HepG2 (cell line): ENCODE data around the gene FAM83E. TPM values are rescaled to one million over a fixed set of nuclear protein-coding genes. Genes with fewer than 3 reads are reported as not detected.
A peak's percentile ranks its signal among the peaks of the same experiment; 100 is the strongest.

Experiments
- AKNA ChIP-seq: sonication (generic); formaldehyde crosslinking; IDR thresholded peaks from 2 replicates; pipeline ENCODE4 v1.4.0; 2020; ENCODE audit warnings: missing genetic modification reagents, borderline replicate concordance
- ATF7 ChIP-seq, 2 experiments: fragments of 450-650 bp in 1 of 2; sonication (generic) in 1 of 2; formaldehyde crosslinking in 1 of 2; IDR thresholded peaks; 2 replicates each; pipeline versions ENCODE4 v1.4.0 to v1.6.1; 2016 to 2020; ENCODE audit warnings: antibody characterized with exemption in 1 of 2, mild to moderate bottlenecking in 1 of 2, missing genetic modification reagents in 1 of 2
- HOXA5 ChIP-seq: sonication (generic); formaldehyde crosslinking; IDR thresholded peaks from 2 replicates; pipeline ENCODE4 v1.4.0; 2020; ENCODE audit warnings: missing genetic modification reagents
- NKX3-1 ChIP-seq: sonication (generic); formaldehyde crosslinking; IDR thresholded peaks from 2 replicates; pipeline ENCODE4 v1.5.0; 2020; ENCODE audit warnings: missing genetic modification reagents
- PPARG ChIP-seq: conservative IDR thresholded peaks from 2 replicates; pipeline ENCODE4 v1.6.1; 2016; ENCODE audit warnings: missing biosample characterization, missing genetic modification reagents
- SNAPC2 ChIP-seq: sonication (generic); formaldehyde crosslinking; IDR thresholded peaks from 2 replicates; pipeline ENCODE4 v1.8.1; 2022; ENCODE audit warnings: mild to moderate bottlenecking, missing genetic modification reagents
- SOX6 ChIP-seq, 2 experiments: fragments of 450-650 bp in 1 of 2; sonication (generic) in 1 of 2; formaldehyde crosslinking in 1 of 2; IDR thresholded peaks; 2 replicates each; pipeline versions ENCODE4 v1.4.0 to v1.6.1; 2017 to 2020; ENCODE audit warnings: antibody characterized with exemption in 1 of 2, mild to moderate bottlenecking in 1 of 2, missing genetic modification reagents in 1 of 2
- SP1 ChIP-seq, 2 experiments: fragments of 450-650 bp in 1 of 2; sonication (generic) in 1 of 2; formaldehyde crosslinking in 1 of 2; IDR thresholded peaks; 2 replicates each; pipeline versions ENCODE4 v1.4.0 to v1.6.1; 2016 to 2020; ENCODE audit warnings: missing genetic modification reagents in 1 of 2
- THAP11 ChIP-seq: IDR thresholded peaks from 2 replicates; pipeline ENCODE4 v1.6.1; 2016; ENCODE audit warnings: missing biosample characterization, missing genetic modification reagents
- ZBTB7B ChIP-seq: sonication (generic); formaldehyde crosslinking; IDR thresholded peaks from 2 replicates; pipeline ENCODE4 v1.4.0; 2020; ENCODE audit warnings: missing genetic modification reagents
- ZNF230 ChIP-seq: sonication (generic); formaldehyde crosslinking; IDR thresholded peaks from 2 replicates; pipeline ENCODE4 v1.4.0; 2020; ENCODE audit warnings: mild to moderate bottlenecking, missing genetic modification reagents
- ZNF687 ChIP-seq: sonication (generic); formaldehyde crosslinking; IDR thresholded peaks from 2 replicates; pipeline ENCODE4 v1.5.1; 2020; ENCODE audit warnings: mild to moderate bottlenecking, missing genetic modification reagents, moderate library complexity
- polyA plus RNA-seq, 8 experiments: library from polyadenylated mRNA; depleted of rRNA in 3 of 8; stranded (reverse) in 7 of 8; unstranded in 1 of 8; fragments of >200 nt; fragmentation: Illumina TruSeq in 4 of 8; extraction: Trizol in 4 of 8; gene quantifications; 2 replicates each; pipeline versions ENCODE4 v1.2.1 to v1.2.3, GENCODE V29; 2011 to 2016; ENCODE audit warnings: low read depth in 4 of 8, missing spikeins in 1 of 8, mixed read lengths in 1 of 8; ENCODE audit not compliant: insufficient read depth in 1 of 8
- total RNA-seq, 5 experiments: library from RNA; depleted of rRNA; stranded (reverse); fragments of >200 nt; fragmentation: Illumina TruSeq; extraction: Trizol; gene quantifications; 2 replicates each; pipeline ENCODE4 v1.2.3, GENCODE V29; 2016; ENCODE audit warnings: low read depth in 1 of 5

FAM83E gene
- total and polyA plus RNA-seq, 2 of the 13 experiments (the other 11 are each of a cell fraction or from before 2014, with no cell fraction given): 0.18 to 0.60 TPM

- peak; percentile 97 for TF ChIP-seq ZNF687
- TF ChIP-seq ATF7 (IDR thresholded peaks at IDR 0.05): no peak
- no peak for TF ChIP-seq ATF7 (CRISPR knock-in tag; IDR thresholded peaks at IDR 0.05)
- TF ChIP-seq SP1 (IDR thresholded peaks at IDR 0.05): no peak
- 0 out of 2 replicates have a peak, but pooled peaks have one; percentile 35 for TF ChIP-seq SP1 (CRISPR knock-in tag; IDR thresholded peaks at IDR 0.05)
- TF ChIP-seq ZBTB7B (CRISPR knock-in tag): 0 out of 2 replicates have a peak, but pooled peaks have one; percentile 22
- TF ChIP-seq SOX6 (IDR thresholded peaks at IDR 0.05): no peak
- peak; percentile 60; the same call in 1 of the 2 replicates for TF ChIP-seq SOX6 (CRISPR knock-in tag; IDR thresholded peaks at IDR 0.05)
- no peak for TF ChIP-seq AKNA
- TF ChIP-seq THAP11 (CRISPR knock-in tag): peak; percentile 26; the same call in 1 of the 2 replicates
- 0 out of 2 replicates have a peak, but pooled peaks have one; percentile 37 for TF ChIP-seq HOXA5 (CRISPR knock-in tag)
- 0 out of 2 replicates have a peak, but pooled peaks have one; percentile 47 for TF ChIP-seq PPARG (CRISPR knock-in tag)
- no peak for TF ChIP-seq ZNF230 (CRISPR knock-in tag)
- no peak for TF ChIP-seq SNAPC2
- TF ChIP-seq NKX3-1 (CRISPR knock-in tag): no peak
These were observed 12.5 kb upstream of the FAM83E start (continued) for GRCh38 chr19:48627201-48627864.
